OCI-LY3 (cell line): Measurements from ENCODE around the gene CALML4.

Source experiments
- H2AFZ ChIP-seq: fragments of 200-600, 300-600 bp; shearing (Covaris generic); 2 replicates; pipeline ENCODE4 v1.6.0; 2014; ENCODE audit warnings: antibody characterized with exemption, low read depth, low read length
- H3K27ac ChIP-seq: fragments of 200-600, 300-600 bp; sonication (generic); 2 replicates; pipeline ENCODE4 v1.5.1; 2014; ENCODE audit warnings: mild to moderate bottlenecking, low read length, moderate library complexity, mixed read lengths
- H3K27me3 ChIP-seq: fragments of 200-600, 300-600 bp; sonication (generic); 2 replicates; pipeline ENCODE4 v1.6.1; 2014; ENCODE audit warnings: low read depth, low read length, mixed read lengths
- H3K36me3 ChIP-seq: fragments of 200-600, 300-600 bp; sonication (generic); replicated peaks from 2 replicates; pipeline ENCODE3; 2014; ENCODE audit warnings: low read depth, low read length, mixed read lengths
- H3K4me1 ChIP-seq: fragments of 300-600, 200-600 bp; sonication (generic); 2 replicates; pipeline ENCODE4 v1.6.1; 2014; ENCODE audit warnings: low read length, mixed read lengths
- H3K4me2 ChIP-seq: fragments of 200-600, 300-600 bp; sonication (generic); 2 replicates; pipeline ENCODE4 v1.6.1; 2014; ENCODE audit warnings: low read length, mixed read lengths
- H3K4me3 ChIP-seq: fragments of 300-600, 200-600 bp; sonication (generic); 2 replicates; pipeline ENCODE4 v1.5.1; 2014; ENCODE audit warnings: antibody characterized with exemption, mild to moderate bottlenecking, low read length, moderate library complexity
- H3K79me2 ChIP-seq: fragments of 300-600, 200-600 bp; shearing (Covaris generic); 2 replicates; pipeline ENCODE4 v1.6.1; 2014; ENCODE audit warnings: mild to moderate bottlenecking, low read length, mixed read lengths
- H3K9ac ChIP-seq: fragments of 300-600, 200-600 bp; shearing (Covaris generic); 2 replicates; pipeline ENCODE4 v1.6.0; 2014; ENCODE audit warnings: mild to moderate bottlenecking, low read length, moderate library complexity
- H3K9me3 ChIP-seq: fragments of 200-600, 300-600 bp; shearing (Covaris generic); 2 replicates; pipeline ENCODE4 v1.6.1; 2014; ENCODE audit warnings: low read length, mixed read lengths; ENCODE audit not compliant: insufficient read depth
- H4K20me1 ChIP-seq: fragments of 200-600, 300-600 bp; sonication (generic); 2 replicates; pipeline ENCODE4 v1.6.1; 2016; ENCODE audit warnings: low read length, mixed read lengths; ENCODE audit not compliant: insufficient read depth
- CTCF ChIP-seq: fragments of 200-600, 300-600 bp; sonication (generic); IDR thresholded peaks from 2 replicates; pipeline ENCODE4 v1.5.1; 2014; ENCODE audit warnings: antibody characterized with exemption, low read length, low read depth
- EZH2phosphoT487 ChIP-seq: fragments of 200-600 bp; shearing (Covaris generic); IDR thresholded peaks from 2 replicates; pipeline ENCODE4 v1.6.1; 2018; ENCODE audit warnings: antibody characterized with exemption, mixed run types, low read depth

CALML4 gene

GRCh38 chr15:68200016-68200861 lies 4.9 kb downstream of the CALML4 start:
- H3K79me2 ChIP-seq, result peaks cover 5% of the 10 kb centered on the region
- H3K4me2 ChIP-seq, result no peak overlapping the region
- no peaks in the 10 kb centered on the region for H3K9me3 ChIP-seq
- no peaks in the 10 kb centered on the region for H4K20me1 ChIP-seq
- H3K27me3 ChIP-seq, result no peaks in the 10 kb centered on the region
- no peak overlapping the region for H3K9ac ChIP-seq
- no peak overlapping the region for H3K27ac ChIP-seq
- H3K4me1 ChIP-seq, result peaks cover 37% of the 10 kb centered on the region
- peaks cover 23% of the 10 kb centered on the region for H3K36me3 ChIP-seq
- H2AFZ ChIP-seq, result no peak overlapping the region
- H3K4me3 ChIP-seq, result no peak overlapping the region
- TF ChIP-seq EZH2phosphoT487 (no peak), CTCF (no peak)

GRCh38 chr15:68199340-68199739 lies 5.8 kb downstream of the CALML4 start:
- H3K9me3 ChIP-seq, result no peaks in the 10 kb centered on the region
- H3K79me2 ChIP-seq, result peaks cover 5% of the 10 kb centered on the region
- H3K4me2 ChIP-seq, result no peak overlapping the region
- H2AFZ ChIP-seq, result no peak overlapping the region
- H3K36me3 ChIP-seq, result peaks cover 25% of the 10 kb centered on the region
- TF ChIP-seq EZH2phosphoT487, result no peak
- TF ChIP-seq CTCF, result no peak
- H3K27ac ChIP-seq, result no peak overlapping the region
- H4K20me1 ChIP-seq, result no peaks in the 10 kb centered on the region
- no peak overlapping the region for H3K9ac ChIP-seq
- peaks cover 39% of the 10 kb centered on the region for H3K4me1 ChIP-seq
- no peaks in the 10 kb centered on the region for H3K27me3 ChIP-seq
- H3K4me3 ChIP-seq, result no peak overlapping the region

- no peak overlapping the region for H2AFZ ChIP-seq
- H3K4me1 ChIP-seq, result peaks cover 39% of the 10 kb centered on the region
- H3K79me2 ChIP-seq, result peaks cover 5% of the 10 kb centered on the region
- TF ChIP-seq EZH2phosphoT487, result no peak
- TF ChIP-seq CTCF, result no peak
- H3K4me3 ChIP-seq, result peak overlapping the region; percentile 50
- H3K9me3 ChIP-seq, result no peaks in the 10 kb centered on the region
- peaks cover 37% of the 10 kb centered on the region for H3K36me3 ChIP-seq
- no peaks in the 10 kb centered on the region for H4K20me1 ChIP-seq
- no peaks in the 10 kb centered on the region for H3K27me3 ChIP-seq
- H3K9ac ChIP-seq, result peak overlapping the region; percentile 48; the same call in 1 of the 2 replicates
- peak overlapping the region; percentile 75 for H3K4me2 ChIP-seq
- H3K27ac ChIP-seq, result peak overlapping the region; percentile 74
These were observed 7.3 kb downstream of the CALML4 start for GRCh38 chr15:68197661-68198437.

GRCh38 chr15:68197170-68197492 lies 8.0 kb downstream of the CALML4 start:
- TF ChIP-seq CTCF (no peak), EZH2phosphoT487 (no peak)
- peak overlapping the region; percentile 48; the same call in 1 of the 2 replicates for H3K9ac ChIP-seq

More at GRCh38 chr15:68197170-68197492, 8.0 kb downstream of the CALML4 start:
- Histone ChIP-seq H3K79me2 (peaks cover 5% of the 10 kb centered on the region), H3K4me1 (peaks cover 44% of the 10 kb centered on the region), H3K27me3 (no peaks in the 10 kb centered on the region), H4K20me1 (no peaks in the 10 kb centered on the region), H3K9me3 (no peaks in the 10 kb centered on the region), H3K4me2 (peak overlapping the region; percentile 75), H2AFZ (no peak overlapping the region), H3K27ac (peak overlapping the region; percentile 74), H3K36me3 (peaks cover 40% of the 10 kb centered on the region), H3K4me3 (peak overlapping the region; percentile 50)
